Measurements from ENCODE around the gene CLIC5.

CLIC5 gene

GRCh38 chr6:45838996-45839395 is 176.7 kb downstream of the CLIC5 start:
- DNase-seq (ENCODE audit: low spot score) = no peak

GRCh38 chr6:45838451-45838850 is 177.2 kb downstream of the CLIC5 start:
- no peak for DNase-seq (ENCODE audit: low spot score)

GRCh38 chr6:45837541-45838200 is 178.0 kb downstream of the CLIC5 start:
- DNase-seq (ENCODE audit: low spot score) = no peak

GRCh38 chr6:45836984-45837383 is 178.7 kb downstream of the CLIC5 start:
- DNase-seq (ENCODE audit: low spot score) = no peak

DNA sequence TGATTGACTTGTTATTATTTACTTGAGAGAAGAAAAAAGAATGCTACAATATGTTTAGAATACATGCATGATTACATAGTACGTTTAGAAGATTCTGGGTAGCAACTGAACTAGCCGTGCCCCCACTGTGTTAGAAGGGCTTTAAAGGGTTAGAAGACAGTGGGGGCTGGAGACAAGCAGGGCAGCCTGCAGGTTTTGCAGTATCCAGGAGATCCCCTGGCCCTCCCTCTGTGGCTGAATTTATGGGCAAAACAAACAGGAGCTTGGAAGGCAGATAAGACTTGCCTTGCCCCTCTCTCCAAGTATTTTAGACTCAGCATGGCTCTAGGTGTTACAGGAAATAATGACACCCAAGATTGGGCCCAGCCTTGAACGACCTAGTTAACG is 179.2 kb downstream of the CLIC5 start:
- no peak for DNase-seq (ENCODE audit: low spot score)

- no peak for DNase-seq (ENCODE audit: low spot score)
Observed at GRCh38 chr6:45835721-45836437, 179.8 kb downstream of the CLIC5 start.

DNA sequence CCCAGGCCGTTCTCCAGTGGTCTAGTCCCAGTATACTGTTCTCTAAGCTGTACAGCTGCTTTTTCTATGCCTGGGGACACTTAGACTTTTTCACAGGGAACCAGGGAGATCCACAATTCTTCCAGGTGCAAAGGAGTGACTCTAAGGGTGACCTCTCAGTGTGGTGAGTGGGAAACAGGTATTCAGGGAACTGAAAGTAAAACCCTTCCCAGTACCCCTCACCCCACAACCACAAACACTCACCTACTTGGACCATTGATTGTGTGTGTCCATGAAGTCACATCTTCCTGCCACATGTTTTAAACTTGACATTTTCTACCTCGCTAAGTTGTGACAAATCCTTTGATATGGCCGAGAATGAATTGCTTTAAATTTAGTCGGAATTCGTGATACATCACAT is 183.6 kb downstream of the CLIC5 start:
- DNase-seq (ENCODE audit: low spot score) = no peak
